AG04450 (cell line): ENCODE results near the gene PSMD13. TPM values are rescaled to one million over a fixed set of nuclear protein-coding genes. Genes with fewer than 3 reads are reported as not detected.

Experiments
- CTCF ChIA-PET: fragments of 300-600, 350-600 bp; formaldehyde crosslinking; extraction: SDS; loops from one replicate; lab custom pipeline; 2022; ENCODE audit warnings: antibody characterized with exemption, inconsistent platforms; lab: Charles Lee
- POLR2A ChIA-PET: fragments of 350-600 bp; formaldehyde crosslinking; extraction: SDS; loops from one replicate; lab custom pipeline; 2021; ENCODE audit warnings: antibody characterized with exemption, inconsistent platforms; lab: Yijun Ruan, JAX
- DNase-seq: peaks from one replicate; pipeline ENCODE4 v3.0.0-alpha.2; 2011; ENCODE audit warnings: low read depth, low spot score
- H3K27ac ChIP-seq: one replicate; pipeline ENCODE4 v1.5.1; 2012; ENCODE audit warnings: low read depth, low read length, control low read depth
- H3K27me3 ChIP-seq: one replicate; pipeline ENCODE4 v1.6.0; 2012; ENCODE audit warnings: low read length; ENCODE audit not compliant: control insufficient read depth, insufficient read depth
- H3K4me3 ChIP-seq: 2 replicates; pipeline ENCODE4 v1.5.1; 2011; ENCODE audit warnings: mild to moderate bottlenecking, low read depth, low read length, control low read depth
- H3K9me3 ChIP-seq: 2 replicates; pipeline ENCODE4 v1.5.1; 2012; ENCODE audit warnings: low read length; ENCODE audit not compliant: control insufficient read depth, insufficient read depth
- CTCF ChIP-seq: IDR thresholded peaks from 2 replicates; pipeline ENCODE4 v1.5.1; 2011; ENCODE audit warnings: low read depth, low read length, control low read depth, inconsistent platforms
- polyA plus RNA-seq: library from polyadenylated mRNA; depleted of rRNA; stranded (reverse); fragments of >200 nt; gene quantifications from 2 replicates; pipeline ENCODE4 v1.2.3, GENCODE V29; 2011

The PSMD13 gene
- polyA plus RNA-seq, 1 experiment, result 148 TPM

- CTCF ChIA-PET, result no interaction called here
- Histone ChIP-seq H3K27ac (no peak overlapping the region), H3K27me3 (no peaks in the 10 kb centered on the region), H3K4me3 (no peak overlapping the region; the same call in 1 of the 2 replicates), H3K9me3 (no peaks in the 10 kb centered on the region; the same call in 1 of the 2 replicates)
- POLR2A ChIA-PET, result no interaction called here
- TF ChIP-seq CTCF, result no peak
- DNase-seq, result no peak
Observed at GRCh38 chr11:211295-211694, 25.5 kb upstream of the PSMD13 start.

- CTCF ChIA-PET, result no interaction called here
- POLR2A ChIA-PET, result no interaction called here
- no peak for DNase-seq
- no peak for TF ChIP-seq CTCF
- Histone ChIP-seq H3K9me3 (no peaks in the 10 kb centered on the region), H3K27me3 (no peaks in the 10 kb centered on the region), H3K27ac (no peak overlapping the region), H3K4me3 (no peak overlapping the region)
Observed at GRCh38 chr11:211741-212140, 25.0 kb upstream of the PSMD13 start.

GRCh38 chr11:212150-213100 is 24.4 kb upstream of the PSMD13 start:
- Histone ChIP-seq H3K27ac (no peak overlapping the region), H3K4me3 (no peak overlapping the region), H3K9me3 (no peaks in the 10 kb centered on the region), H3K27me3 (no peaks in the 10 kb centered on the region)
- TF ChIP-seq CTCF, result no peak
- ChIA-PET POLR2A (no interaction called here), CTCF (no interaction called here)
- DNase-seq, result no peak

- no peak for DNase-seq
- POLR2A ChIA-PET, result no interaction called here
- CTCF ChIA-PET, result no interaction called here
Observed at GRCh38 chr11:213111-213510, 23.7 kb upstream of the PSMD13 start.

More at GRCh38 chr11:213111-213510, 23.7 kb upstream of the PSMD13 start:
- Histone ChIP-seq H3K4me3 (no peak overlapping the region), H3K27ac (no peak overlapping the region), H3K9me3 (no peaks in the 10 kb centered on the region), H3K27me3 (no peaks in the 10 kb centered on the region)
- no peak for TF ChIP-seq CTCF
